Hepatocyte (in vitro differentiated cells): ENCODE data around the gene GATAD2A.

Experiments
- CTCF ChIP-seq: fragments of 200-600 bp; sonication (generic); IDR thresholded peaks from 2 replicates; pipeline ENCODE4 v1.5.1; 2016; ENCODE audit warnings: antibody characterized with exemption, mild to moderate bottlenecking; ENCODE audit not compliant: poor library complexity
- EZH2phosphoT487 ChIP-seq: fragments of 200-600 bp; sonication (generic); IDR thresholded peaks from one replicate; pipeline ENCODE4 v1.6.1; 2018; ENCODE audit warnings: antibody characterized with exemption, mild to moderate bottlenecking, low read depth, moderate library complexity; ENCODE audit not compliant: unreplicated experiment, severe bottlenecking

- TF ChIP-seq CTCF (no peak), EZH2phosphoT487 (no peak)
Observed at GRCh38 chr19:19433666-19434213, 28.3 kb downstream of the GATAD2A start.
